T-helper 2 cell treated with Interferon-gamma antibody and Interleukin-4, amounts not matched to agents 5 μg/mL and 100 μg/mL, for 36 hours (primary cell): ENCODE measurements around the gene PRMT5.
"Not testable (repeated sequence)": the region's sequence is repeated elsewhere in the genome, so short reads cannot be mapped to it uniquely, and the experiment has no call there.

Experiments used
- DNase-seq: peaks from one replicate; pipeline ENCODE4 v3.0.0; 2021; ENCODE audit warnings: low spot score
- H3K27ac Mint-ChIP-seq: one replicate; pipeline ENCODE4 v1.8.0; 2021; ENCODE audit warnings: mild to moderate bottlenecking, mixed read lengths
- H3K27me3 Mint-ChIP-seq: one replicate; pipeline ENCODE4 v1.8.0; 2021; ENCODE audit warnings: low read depth, mixed read lengths
- H3K36me3 Mint-ChIP-seq: one replicate; pipeline ENCODE4 v1.8.0; 2021; ENCODE audit warnings: low read depth, mixed read lengths
- H3K4me1 Mint-ChIP-seq: one replicate; pipeline ENCODE4 v1.8.0; 2021; ENCODE audit warnings: low read depth, mixed read lengths
- H3K4me3 Mint-ChIP-seq: one replicate; pipeline ENCODE4 v1.8.0; 2022; ENCODE audit warnings: mild to moderate bottlenecking, moderate library complexity, mixed read lengths
- H3K9me3 Mint-ChIP-seq: one replicate; pipeline ENCODE4 v1.8.0; 2021; ENCODE audit warnings: mixed read lengths

PRMT5 gene

GRCh38 chr14:22920697-22921096, 8.5 kb downstream of the PRMT5 start:
- no peak for DNase-seq
- peaks cover 27% of the 10 kb centered on the region for H3K4me1 Mint-ChIP-seq
- H3K36me3 Mint-ChIP-seq: peaks cover 61% of the 10 kb centered on the region
- H3K9me3 Mint-ChIP-seq: no peaks in the 10 kb centered on the region
- peak overlapping the region; percentile 100 for H3K27ac Mint-ChIP-seq
- H3K27me3 Mint-ChIP-seq: peaks cover 4% of the 10 kb centered on the region
- H3K4me3 Mint-ChIP-seq: no peak overlapping the region

- peaks cover 28% of the 10 kb centered on the region for H3K4me1 Mint-ChIP-seq
Observed at GRCh38 chr14:22919601-22919921, 9.6 kb downstream of the PRMT5 start.

GRCh38 chr14:22918804-22919600, 10.2 kb downstream of the PRMT5 start, which contains the start of gene RBM23:
Gene RBM23 (minus strand): TSS chr14:22919149.
- Mint-ChIP-seq H3K36me3 (peaks cover 55% of the 10 kb centered on the region), H3K27me3 (peaks cover 4% of the 10 kb centered on the region), H3K9me3 (no peaks in the 10 kb centered on the region), H3K4me1 (peaks cover 28% of the 10 kb centered on the region), H3K4me3 (peak within 1 kb of the TSS; percentile 95), H3K27ac (peak within 1 kb of the TSS; percentile 100)
- DNase-seq: peak; percentile 99

More at GRCh38 chr14:22919601-22919921, 9.6 kb downstream of the PRMT5 start:
- Mint-ChIP-seq H3K4me3 (peak overlapping the region; percentile 95), H3K36me3 (peaks cover 59% of the 10 kb centered on the region), H3K27ac (peak overlapping the region; percentile 100), H3K9me3 (no peaks in the 10 kb centered on the region), H3K27me3 (peaks cover 4% of the 10 kb centered on the region)
- no peak for DNase-seq

GRCh38 chr14:22915886-22916521, 13.2 kb downstream of the PRMT5 start:
- Mint-ChIP-seq H3K4me3 (no peak overlapping the region), H3K36me3 (peaks cover 45% of the 10 kb centered on the region), H3K4me1 (peaks cover 25% of the 10 kb centered on the region), H3K27ac (no peak overlapping the region), H3K9me3 (no peaks in the 10 kb centered on the region), H3K27me3 (peaks cover 4% of the 10 kb centered on the region)
- DNase-seq: no peak

GRCh38 chr14:22914836-22915235, 14.3 kb downstream of the PRMT5 start:
- not testable (repeated sequence) for H3K27ac Mint-ChIP-seq
- peaks cover 40% of the 10 kb centered on the region for H3K36me3 Mint-ChIP-seq

GRCh38 chr14:22910916-22911315, 18.3 kb downstream of the PRMT5 start:
- peaks cover 5% of the 10 kb centered on the region for H3K4me1 Mint-ChIP-seq
- no peaks in the 10 kb centered on the region for H3K9me3 Mint-ChIP-seq
- no peak overlapping the region for H3K4me3 Mint-ChIP-seq
- H3K36me3 Mint-ChIP-seq: peaks cover 40% of the 10 kb centered on the region
- H3K27ac Mint-ChIP-seq: no peak overlapping the region
- no peak for DNase-seq
- H3K27me3 Mint-ChIP-seq: no peaks in the 10 kb centered on the region

More at GRCh38 chr14:22914836-22915235, 14.3 kb downstream of the PRMT5 start:
- not testable (repeated sequence) for H3K9me3 Mint-ChIP-seq, DNase-seq, H3K4me3 Mint-ChIP-seq, H3K27me3 Mint-ChIP-seq
- H3K4me1 Mint-ChIP-seq: peaks cover 21% of the 10 kb centered on the region

GRCh38 chr14:22908601-22909000, 20.6 kb downstream of the PRMT5 start:
- H3K4me1 Mint-ChIP-seq: peaks cover 4% of the 10 kb centered on the region
- no peak overlapping the region for H3K4me3 Mint-ChIP-seq
- H3K9me3 Mint-ChIP-seq: no peaks in the 10 kb centered on the region
- no peak overlapping the region for H3K27ac Mint-ChIP-seq
- no peaks in the 10 kb centered on the region for H3K27me3 Mint-ChIP-seq
- DNase-seq: no peak
- peaks cover 58% of the 10 kb centered on the region for H3K36me3 Mint-ChIP-seq

GRCh38 chr14:22907429-22907828, 21.7 kb downstream of the PRMT5 start:
- no peak overlapping the region for H3K27ac Mint-ChIP-seq
- H3K36me3 Mint-ChIP-seq: peaks cover 57% of the 10 kb centered on the region
- H3K9me3 Mint-ChIP-seq: no peaks in the 10 kb centered on the region
- no peaks in the 10 kb centered on the region for H3K27me3 Mint-ChIP-seq
- no peak overlapping the region for H3K4me3 Mint-ChIP-seq
- DNase-seq: no peak
- H3K4me1 Mint-ChIP-seq: peaks cover 3% of the 10 kb centered on the region

- Mint-ChIP-seq H3K9me3 (no peaks in the 10 kb centered on the region), H3K27ac (no peak overlapping the region), H3K4me3 (no peak overlapping the region), H3K36me3 (peaks cover 62% of the 10 kb centered on the region), H3K27me3 (no peaks in the 10 kb centered on the region), H3K4me1 (peaks cover 1% of the 10 kb centered on the region)
- no peak for DNase-seq
Observed at GRCh38 chr14:22906073-22906472, 23.1 kb downstream of the PRMT5 start.

- peaks cover 6% of the 10 kb centered on the region for H3K4me1 Mint-ChIP-seq
- H3K4me3 Mint-ChIP-seq: no peak overlapping the region
- H3K9me3 Mint-ChIP-seq: no peaks in the 10 kb centered on the region
- peaks cover 64% of the 10 kb centered on the region for H3K36me3 Mint-ChIP-seq
- no peak overlapping the region for H3K27ac Mint-ChIP-seq
- H3K27me3 Mint-ChIP-seq: no peaks in the 10 kb centered on the region
- no peak for DNase-seq
Observed at GRCh38 chr14:22905627-22906026, 23.5 kb downstream of the PRMT5 start.

- peaks cover 56% of the 10 kb centered on the region for H3K36me3 Mint-ChIP-seq
- H3K9me3 Mint-ChIP-seq: no peaks in the 10 kb centered on the region
- no peak overlapping the region for H3K27ac Mint-ChIP-seq
- DNase-seq: no peak
- no peaks in the 10 kb centered on the region for H3K27me3 Mint-ChIP-seq
- peaks cover 8% of the 10 kb centered on the region for H3K4me1 Mint-ChIP-seq
- no peak overlapping the region for H3K4me3 Mint-ChIP-seq
Observed at GRCh38 chr14:22903742-22904087, 25.5 kb downstream of the PRMT5 start.

GRCh38 chr14:22901799-22902198, 27.4 kb downstream of the PRMT5 start:
- Mint-ChIP-seq H3K36me3 (peaks cover 52% of the 10 kb centered on the region), H3K27me3 (no peaks in the 10 kb centered on the region), H3K9me3 (no peaks in the 10 kb centered on the region), H3K4me1 (peaks cover 12% of the 10 kb centered on the region), H3K4me3 (no peak overlapping the region), H3K27ac (peak overlapping the region; percentile 58)
- no peak for DNase-seq

GRCh38 chr14:22900081-22900799, 28.9 kb downstream of the PRMT5 start:
- Mint-ChIP-seq H3K27me3 (no peaks in the 10 kb centered on the region), H3K4me3 (no peak overlapping the region)

More at GRCh38 chr14:22900081-22900799, 28.9 kb downstream of the PRMT5 start:
- Mint-ChIP-seq H3K4me1 (peaks cover 12% of the 10 kb centered on the region), H3K9me3 (no peaks in the 10 kb centered on the region), H3K36me3 (peaks cover 39% of the 10 kb centered on the region), H3K27ac (peak overlapping the region; percentile 15)
- DNase-seq: no peak
